HG02588 (cell line): ENCODE measurements around the gene TJP1.
"Not testable (repeated sequence)": the region's sequence is repeated elsewhere in the genome, so short reads cannot be mapped to it uniquely, and the experiment has no call there.

ENCODE experiments used
- ATAC-seq: cut with Tn5 transposase; IDR thresholded peaks from one replicate; pipeline ENCODE4 v1.9.1; 2021; ENCODE audit warnings: mild to moderate bottlenecking, moderate library complexity; ENCODE audit not compliant: unreplicated experiment

Gene TJP1

DNA sequence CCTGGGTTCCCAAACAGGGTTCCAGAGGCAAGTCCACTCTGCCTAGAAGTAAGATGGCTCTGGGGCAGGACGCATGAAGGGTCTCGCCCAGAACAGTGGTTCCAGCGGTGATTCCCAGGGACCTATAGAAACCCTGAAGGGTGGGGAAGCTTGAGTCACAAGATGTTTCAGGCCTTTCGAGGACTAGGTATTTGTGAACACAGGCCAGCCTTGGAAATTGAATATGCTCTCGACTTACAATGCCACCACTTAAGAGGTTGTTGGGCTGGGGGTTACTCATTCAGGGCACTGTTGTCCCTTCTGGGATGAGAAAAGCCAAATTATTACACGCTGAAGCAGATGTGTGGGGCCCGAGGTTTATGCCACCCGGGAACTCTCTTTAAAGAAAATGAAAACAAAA, 152.0 kb downstream of the TJP1 start:
- no peak for ATAC-seq

DNA sequence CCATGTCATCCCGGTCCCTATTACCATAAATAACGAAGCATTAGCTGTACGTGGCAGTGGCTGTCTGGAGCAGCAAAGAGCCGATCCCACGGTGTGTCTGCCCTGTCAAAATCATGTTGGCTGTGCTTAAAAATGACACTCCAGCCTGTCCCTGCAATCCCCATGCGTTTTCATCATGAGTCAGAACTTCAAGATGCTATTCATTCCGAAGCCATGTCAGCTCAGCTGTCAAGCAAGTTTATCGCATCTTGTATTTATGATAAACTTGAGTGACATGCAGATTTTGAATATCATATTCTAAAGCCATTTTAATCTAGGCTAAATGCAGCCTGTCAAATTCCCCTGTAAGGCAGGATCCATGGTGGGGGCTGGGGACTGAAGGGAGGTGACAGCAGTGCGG, 152.4 kb downstream of the TJP1 start:
- no peak for ATAC-seq

DNA sequence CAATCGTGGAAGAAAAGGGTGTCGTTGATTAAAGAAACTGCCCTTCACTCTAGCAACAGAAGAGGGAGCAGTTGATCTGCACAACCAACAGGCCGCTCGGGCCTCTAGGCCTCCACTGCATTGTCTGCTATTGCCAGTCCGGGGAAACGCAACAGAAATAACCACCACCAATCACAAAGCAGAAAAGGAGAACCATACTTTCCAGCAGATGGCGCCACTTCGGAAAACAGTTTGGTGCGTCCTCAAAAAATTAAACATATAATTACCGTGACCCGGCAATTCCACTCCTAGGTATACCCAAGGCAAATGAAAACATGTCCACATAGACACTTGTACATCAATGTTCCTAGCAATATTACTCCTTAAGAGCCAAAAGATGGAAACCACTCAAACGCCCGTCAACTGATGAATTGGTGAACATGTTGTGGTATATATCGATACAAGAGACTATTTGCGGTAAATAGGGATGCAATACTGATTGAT, 154.1 kb downstream of the TJP1 start:
- ATAC-seq = no peak

DNA sequence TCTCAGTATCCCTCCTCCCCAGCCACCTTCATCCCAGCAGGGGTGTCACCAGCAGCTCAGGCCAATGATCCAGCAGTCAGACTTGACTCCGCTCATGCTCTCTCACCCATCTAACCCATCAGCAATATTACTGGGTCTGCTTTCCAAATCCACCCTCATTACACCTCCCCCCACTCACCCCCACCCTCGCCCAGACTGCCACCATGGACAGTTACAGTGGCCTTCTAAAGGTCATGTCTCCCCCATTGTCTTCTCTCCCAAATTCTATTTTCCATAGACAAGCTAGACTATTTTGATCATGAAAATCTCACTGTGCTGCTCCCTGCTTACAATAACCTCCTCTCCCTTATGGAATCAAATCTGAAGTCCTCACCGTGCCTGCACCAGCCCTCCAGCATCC, 156.0 kb downstream of the TJP1 start:
- ATAC-seq = no peak

DNA sequence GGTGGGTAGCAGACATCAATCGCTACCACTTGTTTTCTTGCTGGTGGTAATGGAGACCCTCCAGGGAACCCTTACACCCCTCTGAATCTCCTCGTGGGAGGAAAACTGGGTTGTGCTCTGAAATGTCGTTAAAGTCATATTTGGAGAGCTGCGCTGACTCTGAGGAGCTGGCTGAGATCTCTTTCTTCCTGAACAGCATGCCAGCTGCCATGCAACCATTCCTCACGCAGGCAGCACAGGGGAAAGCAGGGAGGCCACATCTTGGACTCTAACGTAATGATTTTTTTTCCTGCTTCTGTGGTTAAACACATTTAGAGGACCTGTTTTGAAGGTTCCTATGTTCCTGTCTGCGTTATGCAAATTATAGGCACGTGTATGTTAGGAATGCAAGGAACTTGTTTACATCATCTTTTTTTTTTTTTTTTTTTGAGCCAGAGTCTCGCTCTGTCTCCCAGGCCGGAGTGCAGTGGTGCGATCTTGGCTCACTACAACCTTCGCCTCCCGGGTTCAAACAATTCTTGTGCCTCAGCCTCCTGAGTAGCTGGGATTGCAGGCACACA, 156.7 kb downstream of the TJP1 start:
- ATAC-seq = no peak

DNA sequence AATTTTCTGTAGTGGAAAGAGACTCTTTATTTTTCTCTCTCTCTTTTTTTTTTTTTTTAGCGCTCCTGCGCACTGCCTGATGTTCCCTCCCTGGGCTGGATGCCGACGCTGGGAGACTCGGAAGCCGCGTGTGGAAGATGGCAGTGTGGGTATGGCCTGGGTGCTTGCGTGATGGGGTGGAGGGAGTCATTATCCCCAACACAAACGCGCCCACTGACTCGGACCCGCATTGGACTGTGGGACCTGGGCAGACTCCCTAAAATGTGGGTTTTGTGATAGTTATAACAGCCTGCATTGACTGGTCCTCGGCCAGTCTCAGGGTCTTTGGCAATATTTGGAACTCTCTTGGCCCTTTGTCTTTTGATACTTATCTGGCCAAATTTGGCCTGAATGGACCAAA, 157.9 kb downstream of the TJP1 start:
- ATAC-seq = no peak

DNA sequence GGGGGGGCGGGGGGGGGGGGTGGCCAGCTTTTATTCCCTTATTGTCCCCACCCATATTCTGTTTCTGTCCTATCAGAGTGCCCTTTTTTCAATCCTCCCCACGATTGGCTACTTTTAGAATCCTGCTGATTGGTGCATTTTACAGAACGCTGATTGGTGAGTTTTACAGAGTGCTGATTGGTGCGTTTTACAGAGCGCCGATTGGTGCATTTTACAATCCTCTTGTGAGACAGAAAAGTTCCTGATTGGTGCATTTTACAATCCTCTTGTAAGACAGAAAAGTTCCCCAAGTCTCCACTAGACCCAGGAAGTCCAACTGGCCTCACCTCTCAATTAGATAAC, 164.8 kb downstream of the TJP1 start:
- ATAC-seq = not testable (repeated sequence)

DNA sequence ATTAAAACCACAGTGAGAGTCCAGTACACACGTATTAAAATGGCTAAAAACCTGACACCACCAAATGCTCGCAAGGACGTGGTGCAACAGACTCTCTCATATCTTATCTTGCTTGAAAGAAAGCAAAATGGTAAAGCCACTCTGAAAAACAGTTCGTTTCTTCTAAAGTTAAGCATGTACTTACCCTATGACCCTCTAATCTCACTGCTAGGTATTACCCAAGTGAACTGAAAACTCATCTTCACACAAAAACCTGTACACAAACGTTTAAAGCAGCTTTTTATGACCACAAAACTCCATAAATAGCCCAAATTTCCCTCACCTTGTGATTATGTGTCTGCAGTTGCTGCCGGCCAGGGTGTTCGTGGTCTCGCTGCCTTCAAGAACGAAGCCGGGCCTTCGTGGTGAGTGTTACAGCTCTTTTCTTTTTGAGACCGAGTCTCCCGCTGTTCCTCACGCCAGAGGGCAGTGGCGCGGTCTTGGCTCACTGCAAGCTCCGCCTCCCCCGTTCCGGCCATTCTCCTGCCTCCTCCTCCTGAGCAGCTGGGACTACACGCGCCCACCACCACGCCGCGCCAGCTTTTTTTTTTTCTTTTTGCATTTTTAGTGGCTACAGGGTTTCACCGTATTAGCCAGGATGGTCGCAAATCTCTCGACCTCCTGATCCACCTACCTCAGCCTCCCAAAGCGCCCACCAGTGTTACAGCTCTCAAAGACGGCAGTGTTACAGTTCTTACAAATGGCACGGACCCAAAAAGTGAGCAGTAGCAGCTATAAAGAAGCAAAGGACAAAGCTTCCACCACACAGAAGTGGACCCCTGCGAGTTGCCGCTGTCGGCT, 165.4 kb downstream of the TJP1 start:
- no peak for ATAC-seq

DNA sequence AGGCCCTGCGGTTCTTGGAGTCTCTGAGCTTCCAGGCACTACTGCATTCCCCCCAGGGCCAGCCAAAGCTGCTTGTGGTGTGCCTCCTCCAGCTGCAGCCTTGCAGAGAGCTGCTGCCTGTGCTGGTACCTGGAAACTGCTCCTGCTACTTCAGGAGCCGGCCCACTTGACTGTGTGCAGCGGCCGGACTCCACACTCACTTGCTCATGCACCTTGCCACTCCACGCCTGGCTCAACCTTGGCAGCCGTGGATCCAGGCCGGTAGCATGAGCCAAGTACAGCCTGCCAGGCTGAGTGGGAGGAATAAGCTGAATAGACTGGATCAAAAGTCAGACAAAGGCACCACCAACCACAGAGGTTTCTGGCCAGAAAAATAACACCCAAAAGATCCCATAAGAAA, 169.7 kb downstream of the TJP1 start:
- no peak for ATAC-seq

DNA sequence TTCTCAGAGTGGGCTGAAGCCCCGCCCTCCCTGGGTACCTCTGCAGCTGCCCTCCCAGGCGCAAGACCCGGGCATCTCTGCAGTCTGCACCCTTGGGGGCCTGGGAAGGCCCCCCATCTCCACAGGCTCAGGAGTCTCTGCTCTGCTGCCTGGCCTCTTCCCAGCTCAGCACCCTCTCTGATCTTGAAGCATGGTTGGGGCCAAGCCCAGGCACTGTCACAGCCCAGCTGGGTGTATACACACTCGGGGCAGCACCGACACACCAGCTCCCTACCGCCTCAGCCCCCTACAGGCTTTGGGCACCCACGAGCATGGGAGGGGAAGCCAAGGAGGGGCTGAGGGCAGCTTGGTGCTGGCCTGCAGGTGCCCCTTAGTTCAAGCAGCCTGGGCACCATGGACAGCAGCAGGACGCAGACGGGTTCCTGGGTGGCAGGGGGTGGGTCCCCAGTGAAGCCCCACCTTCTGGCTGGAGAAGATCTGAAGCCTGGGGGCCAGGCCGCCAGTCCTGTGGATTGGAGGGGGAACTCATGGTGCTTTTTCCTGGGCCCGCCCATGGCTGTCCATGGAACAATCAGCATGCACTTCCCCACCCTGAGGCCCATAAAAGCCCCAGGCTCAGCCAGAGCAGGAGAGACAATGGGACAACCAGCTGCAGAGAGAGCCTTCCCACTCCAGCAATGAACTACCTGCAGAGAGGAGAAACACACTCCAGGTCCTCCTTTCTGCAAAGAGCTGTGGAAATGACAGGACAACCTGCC, 170.6 kb downstream of the TJP1 start:
- no peak for ATAC-seq
